Measurements from ENCODE around the gene MAP7.

MAP7 gene

GRCh38 chr6:136409597-136409996 lies 140.6 kb downstream of the MAP7 start:
- no peaks in the 10 kb centered on the region for H3K36me3 ChIP-seq (replicated peaks; ENCODE audit: low read depth, low read length)
- H4K20me1 ChIP-seq (ENCODE audit: insufficient read depth, low read length) = no peaks in the 10 kb centered on the region
- no peaks in the 10 kb centered on the region for H3K27me3 ChIP-seq (ENCODE audit: low read depth, low read length)
- no peaks in the 10 kb centered on the region for H3K9me3 ChIP-seq (ENCODE audit: insufficient read depth, low read length)
- peak overlapping the region; percentile 83 for H3K4me2 ChIP-seq (ENCODE audit: low read length)
- TF ChIP-seq CTCF (IDR thresholded peaks at IDR 0.05; ENCODE audit: low read depth, low read length) (no peak), EZH2phosphoT487 (IDR thresholded peaks at IDR 0.05; ENCODE audit: low read depth) (no peak)
- H3K4me3 ChIP-seq (ENCODE audit: low read length) = peak overlapping the region; percentile 28
- H3K9ac ChIP-seq (ENCODE audit: low read length) = no peak overlapping the region
- no peaks in the 10 kb centered on the region for H3K79me2 ChIP-seq (ENCODE audit: low read length)
- no peak overlapping the region for H2AFZ ChIP-seq (ENCODE audit: low read depth, low read length)
- no peak overlapping the region for H3K27ac ChIP-seq (ENCODE audit: low read length)
- peaks cover 21% of the 10 kb centered on the region for H3K4me1 ChIP-seq (ENCODE audit: low read length)

- Histone ChIP-seq H3K4me3 (ENCODE audit: low read length) (no peak overlapping the region), H3K9me3 (ENCODE audit: insufficient read depth, low read length) (no peaks in the 10 kb centered on the region), H2AFZ (ENCODE audit: low read depth, low read length) (no peak overlapping the region), H3K4me1 (ENCODE audit: low read length) (peaks cover 24% of the 10 kb centered on the region), H3K4me2 (ENCODE audit: low read length) (no peak overlapping the region), H3K36me3 (replicated peaks; ENCODE audit: low read depth, low read length) (no peaks in the 10 kb centered on the region), H3K27me3 (ENCODE audit: low read depth, low read length) (no peaks in the 10 kb centered on the region), H3K79me2 (ENCODE audit: low read length) (no peaks in the 10 kb centered on the region), H3K27ac (ENCODE audit: low read length) (no peak overlapping the region), H4K20me1 (ENCODE audit: insufficient read depth, low read length) (no peaks in the 10 kb centered on the region), H3K9ac (ENCODE audit: low read length) (no peak overlapping the region)
- no peak for TF ChIP-seq CTCF (IDR thresholded peaks at IDR 0.05; ENCODE audit: low read depth, low read length)
- no peak for TF ChIP-seq EZH2phosphoT487 (IDR thresholded peaks at IDR 0.05; ENCODE audit: low read depth)
These were observed 142.0 kb downstream of the MAP7 start for GRCh38 chr6:136408204-136408603.

- H3K36me3 ChIP-seq (replicated peaks; ENCODE audit: low read depth, low read length) = no peaks in the 10 kb centered on the region
- no peak for TF ChIP-seq CTCF (IDR thresholded peaks at IDR 0.05; ENCODE audit: low read depth, low read length)
- H3K27me3 ChIP-seq (ENCODE audit: low read depth, low read length) = no peaks in the 10 kb centered on the region
- H3K9ac ChIP-seq (ENCODE audit: low read length) = no peak overlapping the region
- no peak overlapping the region for H3K27ac ChIP-seq (ENCODE audit: low read length)
- no peak overlapping the region for H3K4me3 ChIP-seq (ENCODE audit: low read length)
- H3K4me2 ChIP-seq (ENCODE audit: low read length) = no peak overlapping the region
- no peaks in the 10 kb centered on the region for H3K9me3 ChIP-seq (ENCODE audit: insufficient read depth, low read length)
- H3K79me2 ChIP-seq (ENCODE audit: low read length) = no peaks in the 10 kb centered on the region
- H3K4me1 ChIP-seq (ENCODE audit: low read length) = peaks cover 17% of the 10 kb centered on the region
- H4K20me1 ChIP-seq (ENCODE audit: insufficient read depth, low read length) = no peaks in the 10 kb centered on the region
- H2AFZ ChIP-seq (ENCODE audit: low read depth, low read length) = no peak overlapping the region
These were observed 144.7 kb downstream of the MAP7 start for GRCh38 chr6:136405420-136406029.

GRCh38 chr6:136404627-136405419 lies 145.4 kb downstream of the MAP7 start:
- H2AFZ ChIP-seq (ENCODE audit: low read depth, low read length) = no peak overlapping the region
- no peaks in the 10 kb centered on the region for H3K36me3 ChIP-seq (replicated peaks; ENCODE audit: low read depth, low read length)
- no peaks in the 10 kb centered on the region for H3K79me2 ChIP-seq (ENCODE audit: low read length)
- no peak overlapping the region for H3K9ac ChIP-seq (ENCODE audit: low read length)
- no peak for TF ChIP-seq EZH2phosphoT487 (IDR thresholded peaks at IDR 0.05; ENCODE audit: low read depth)
- no peak for TF ChIP-seq CTCF (IDR thresholded peaks at IDR 0.05; ENCODE audit: low read depth, low read length)
- no peaks in the 10 kb centered on the region for H3K9me3 ChIP-seq (ENCODE audit: insufficient read depth, low read length)
- H3K27me3 ChIP-seq (ENCODE audit: low read depth, low read length) = no peaks in the 10 kb centered on the region
- H4K20me1 ChIP-seq (ENCODE audit: insufficient read depth, low read length) = no peaks in the 10 kb centered on the region
- H3K4me2 ChIP-seq (ENCODE audit: low read length) = no peak overlapping the region
- peaks cover 10% of the 10 kb centered on the region for H3K4me1 ChIP-seq (ENCODE audit: low read length)
- H3K4me3 ChIP-seq (ENCODE audit: low read length) = no peak overlapping the region
- H3K27ac ChIP-seq (ENCODE audit: low read length) = no peak overlapping the region

All from OCI-LY3 (cell line).